ENCODE data around the gene TASP1.
"Not testable (repeated sequence)": the region's sequence is repeated elsewhere in the genome, so short reads cannot be mapped to it uniquely, and the experiment has no call there.

Gene TASP1

DNA sequence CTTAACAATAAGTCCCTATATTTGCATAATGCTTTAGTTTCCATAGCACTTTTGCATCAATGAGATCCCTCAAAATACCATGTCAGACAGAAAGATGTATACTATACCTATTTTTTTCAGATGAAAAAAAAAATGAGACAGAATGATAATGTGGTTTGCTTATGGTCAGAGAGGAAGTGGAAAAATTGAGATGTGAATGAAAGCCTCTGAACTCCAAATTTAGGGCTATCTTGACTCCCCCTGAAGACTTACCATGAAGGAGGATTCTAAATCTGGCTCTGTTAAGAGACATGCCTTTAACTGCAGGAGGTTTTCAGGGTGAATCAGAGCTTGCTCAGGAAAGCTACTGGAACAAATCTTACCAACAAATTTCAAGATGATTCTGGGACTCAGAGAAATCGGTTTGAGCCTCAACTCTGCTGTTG is 241.4 kb downstream of the TASP1 start:
- DNase-seq (ENCODE audit: low read depth), result no peak

DNA sequence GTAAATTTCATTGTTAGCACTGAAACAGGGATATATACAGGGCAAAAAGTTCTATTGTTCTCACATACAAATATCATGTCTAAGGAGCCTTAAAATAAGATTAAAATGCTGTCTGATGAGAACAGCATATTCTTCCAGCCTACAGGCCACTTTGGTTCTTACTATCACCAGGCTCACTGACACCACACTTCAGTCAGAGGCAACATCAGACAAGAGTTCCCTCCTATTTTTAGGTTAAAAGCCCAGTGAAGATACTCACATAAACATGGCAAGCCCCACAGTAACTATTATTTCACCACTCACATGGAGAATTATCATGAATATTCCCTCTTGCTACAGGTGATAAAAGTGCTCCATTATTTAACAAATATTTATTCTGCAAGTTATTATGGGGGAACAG is 241.9 kb downstream of the TASP1 start:
- DNase-seq (ENCODE audit: low read depth), result no peak

DNA sequence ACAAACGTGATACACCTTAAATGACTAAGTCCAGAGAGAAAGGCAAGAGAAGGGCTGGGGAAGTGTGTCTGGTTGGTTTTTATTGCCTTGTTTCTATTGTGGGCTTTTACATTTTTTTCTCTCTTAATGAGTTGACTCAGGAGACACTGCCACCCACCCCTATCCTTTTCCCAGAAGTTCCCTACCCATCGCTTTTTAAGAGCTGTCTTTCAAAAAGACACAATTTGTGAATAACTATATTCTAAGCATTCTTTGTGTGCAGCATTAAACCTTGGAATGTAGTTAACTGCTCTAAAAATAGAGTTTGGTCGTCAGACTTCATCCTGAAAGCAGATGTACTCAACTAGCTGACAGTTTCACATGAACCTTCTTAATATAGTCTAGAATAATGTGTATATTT is 242.7 kb downstream of the TASP1 start:
- DNase-seq (ENCODE audit: low read depth), result no peak

DNA sequence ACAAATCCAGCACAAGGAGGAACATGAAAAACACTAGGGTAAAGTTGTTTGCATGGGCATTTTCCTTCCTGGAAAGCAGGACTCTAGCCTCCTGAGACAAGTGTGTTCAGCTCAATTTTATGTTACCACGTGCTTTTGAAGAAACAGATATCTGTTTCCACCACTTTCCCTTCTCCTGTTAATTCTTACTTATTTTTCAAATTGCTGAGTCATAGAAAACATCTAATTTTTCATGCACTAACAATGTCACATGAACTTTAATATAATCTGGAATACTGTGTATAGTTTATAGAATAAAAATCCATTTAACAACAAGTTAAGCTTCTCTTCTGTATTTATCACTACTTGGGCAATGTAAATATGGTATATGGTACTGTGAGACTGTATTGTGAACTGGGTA is 243.5 kb downstream of the TASP1 start:
- no peak for DNase-seq (ENCODE audit: low read depth)

DNA sequence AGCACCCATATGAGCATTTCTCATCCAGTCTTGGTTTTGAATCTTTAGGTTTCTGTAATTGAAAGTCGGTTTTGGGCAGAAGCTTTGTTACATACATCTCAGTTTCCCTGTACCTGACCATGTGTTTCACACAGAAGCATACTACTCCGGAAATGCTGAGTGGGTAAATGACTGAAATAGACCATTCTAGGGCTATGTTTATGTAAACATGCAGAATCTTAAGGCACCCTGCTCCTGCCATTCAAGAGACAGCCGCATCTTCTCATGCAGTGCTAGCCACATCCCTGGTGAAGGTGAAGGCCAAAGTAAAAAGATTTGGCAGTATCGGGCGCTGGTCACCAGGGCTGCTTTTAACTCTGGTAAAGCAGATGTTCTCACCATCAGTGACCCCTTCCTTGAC is 246.3 kb downstream of the TASP1 start:
- DNase-seq (ENCODE audit: low read depth), result no peak

DNA sequence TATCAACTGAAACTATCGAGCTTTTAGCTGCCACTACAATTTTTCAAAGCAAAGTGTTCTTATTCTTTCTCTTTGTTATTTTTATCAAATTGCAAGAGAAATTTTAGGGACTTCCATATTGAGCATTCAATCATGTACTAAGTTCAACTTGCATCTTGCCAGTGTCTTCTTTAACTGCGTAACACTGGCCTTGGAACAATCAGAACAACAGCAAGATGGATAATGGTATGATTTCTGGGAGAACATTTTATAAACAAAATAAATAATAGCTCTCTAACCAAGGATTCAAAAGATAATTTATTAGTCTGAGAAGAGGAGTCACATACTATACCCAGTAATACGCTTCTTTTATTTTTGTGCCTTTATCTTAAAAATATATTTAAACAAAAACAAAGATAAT is 249.6 kb downstream of the TASP1 start:
- DNase-seq (ENCODE audit: low read depth), result no peak

DNA sequence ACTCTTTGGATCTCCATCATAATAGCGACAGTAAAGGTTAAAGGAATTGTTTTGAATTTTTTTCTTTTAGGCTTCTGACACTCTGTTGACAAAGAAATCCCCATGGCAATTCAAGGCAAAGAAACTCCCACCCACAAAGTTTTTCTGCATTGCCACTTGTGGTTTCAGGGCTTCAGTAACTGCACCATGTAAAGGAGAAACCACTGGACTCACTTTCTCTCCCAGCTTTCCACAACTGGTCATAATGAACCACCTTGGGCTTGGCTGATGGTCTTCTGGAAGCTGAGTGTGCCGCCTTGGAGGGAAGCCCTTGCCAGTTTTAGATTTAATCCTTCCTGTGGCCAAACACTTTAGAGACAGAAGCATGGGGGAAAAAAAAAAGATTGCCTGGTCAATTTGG is 254.6 kb downstream of the TASP1 start:
- DNase-seq (ENCODE audit: low read depth), result no peak

DNA sequence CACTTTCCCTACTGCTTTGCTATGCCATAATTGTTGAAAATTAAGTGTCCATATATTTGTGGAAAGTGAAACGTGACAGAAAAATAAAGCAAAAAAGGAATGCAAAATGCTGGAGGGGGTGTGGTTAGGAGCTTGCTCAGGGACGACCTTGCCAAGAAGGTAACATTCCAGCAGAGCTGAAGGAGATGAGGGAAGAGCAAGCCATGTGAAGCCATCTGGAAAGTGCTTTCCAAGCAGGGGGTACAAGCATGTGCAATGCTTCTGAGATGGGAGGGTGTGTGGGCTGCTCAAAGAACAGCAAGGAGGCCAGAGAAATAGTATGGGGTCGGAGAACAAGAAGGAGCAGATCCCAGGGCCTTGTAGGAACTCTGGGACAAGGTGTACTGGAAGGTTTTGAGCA is 255.9 kb downstream of the TASP1 start:
- no peak for DNase-seq (ENCODE audit: low read depth)

DNA sequence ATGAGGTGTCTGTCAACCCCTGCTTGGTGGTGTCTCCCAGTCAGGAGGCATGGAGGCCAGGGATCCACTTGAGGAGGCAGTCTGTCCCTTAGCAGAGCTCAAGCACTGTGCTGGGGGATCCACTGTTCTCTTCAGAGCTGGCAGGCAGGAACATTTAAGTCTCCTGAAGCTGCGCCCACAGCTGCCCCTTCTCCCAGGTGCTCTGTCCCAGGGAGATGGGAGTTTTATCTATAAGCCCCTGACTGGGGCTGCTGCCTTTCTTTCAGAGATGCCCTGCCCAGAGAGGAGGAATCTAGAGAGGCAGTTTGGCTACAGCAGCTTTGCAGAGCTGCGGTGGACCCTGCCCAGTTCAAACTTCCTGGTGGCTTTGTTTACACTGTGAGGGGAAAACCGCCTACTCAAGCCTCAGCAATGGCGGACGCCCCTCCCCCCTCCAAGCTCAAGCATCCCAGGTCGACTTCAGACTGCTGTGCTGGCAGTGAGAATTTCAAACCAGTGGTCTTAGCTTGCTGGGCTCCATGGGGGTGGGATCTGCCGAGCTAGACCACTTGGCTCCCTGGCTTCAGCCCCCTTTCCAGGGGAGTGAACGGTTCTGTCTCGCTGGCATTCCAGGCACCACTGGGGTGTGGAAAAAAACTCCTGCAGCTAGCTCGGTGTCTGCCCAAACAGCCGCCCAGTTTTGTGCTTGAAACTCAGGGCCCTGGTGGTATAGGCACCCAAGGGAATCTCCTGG is 258.1 kb downstream of the TASP1 start:
- DNase-seq (ENCODE audit: low read depth), result not testable (repeated sequence)

DNA sequence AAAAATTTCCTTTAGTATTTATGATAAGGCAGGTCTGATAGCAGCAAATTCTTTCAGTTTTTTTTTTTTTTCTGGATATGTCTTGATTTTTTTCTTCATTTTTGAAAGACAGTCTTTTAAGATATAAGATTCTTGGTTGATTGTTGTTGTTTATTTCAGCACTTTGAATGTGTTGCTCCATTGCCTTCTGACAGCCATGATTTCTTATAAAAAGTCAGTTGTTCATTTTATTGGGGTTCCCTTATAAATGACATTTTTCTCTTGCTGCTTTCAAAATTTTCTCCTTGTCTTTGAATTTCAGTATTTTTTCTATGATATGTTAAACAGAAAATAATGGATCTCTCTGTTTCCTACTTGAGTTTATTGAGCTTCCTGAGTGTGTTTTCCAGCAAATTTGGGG is 265.3 kb downstream of the TASP1 start:
- DNase-seq (ENCODE audit: low read depth), result no peak

DNA sequence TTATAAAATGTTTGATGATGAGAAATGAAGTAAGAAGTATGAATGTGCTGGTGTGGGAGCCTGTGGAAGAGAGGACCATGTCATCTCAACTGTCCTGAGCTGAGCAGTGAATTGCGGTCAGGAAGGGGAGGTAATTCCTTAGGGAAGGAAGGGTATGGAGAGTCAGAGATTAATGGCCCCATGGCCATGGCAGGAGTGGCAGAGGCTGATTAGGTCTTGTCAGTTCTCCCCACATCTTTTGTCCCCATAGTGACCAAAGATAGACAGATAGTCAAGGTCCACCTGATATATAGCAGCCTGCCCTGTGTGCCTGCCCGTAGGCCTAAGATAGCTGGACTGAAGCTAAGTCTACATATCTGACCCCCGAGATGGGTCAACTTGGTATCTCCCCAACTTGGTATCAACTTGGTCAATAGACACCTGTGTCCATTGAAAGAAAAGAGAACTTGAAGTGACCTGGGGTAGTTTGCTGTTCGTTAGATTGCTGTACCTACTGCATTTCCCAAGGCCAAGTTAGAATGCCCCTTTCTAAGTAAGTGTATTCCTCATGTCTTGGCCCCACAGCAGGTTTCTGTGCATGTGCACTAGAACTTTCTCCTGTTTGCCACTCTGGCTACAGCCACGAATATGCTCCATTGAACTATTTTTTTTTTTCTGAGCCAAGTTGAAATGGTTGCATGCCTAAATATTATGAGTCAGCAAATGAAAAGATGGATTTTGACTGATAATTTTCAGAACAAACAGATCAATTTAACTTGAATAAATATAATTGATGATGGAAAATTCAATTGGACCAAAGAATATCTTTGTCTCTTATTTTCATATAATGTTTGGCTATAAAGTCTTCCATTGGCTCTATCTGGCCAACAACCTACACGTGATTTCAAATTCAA is 274.2 kb downstream of the TASP1 start:
- no peak for DNase-seq (ENCODE audit: low read depth)

DNA sequence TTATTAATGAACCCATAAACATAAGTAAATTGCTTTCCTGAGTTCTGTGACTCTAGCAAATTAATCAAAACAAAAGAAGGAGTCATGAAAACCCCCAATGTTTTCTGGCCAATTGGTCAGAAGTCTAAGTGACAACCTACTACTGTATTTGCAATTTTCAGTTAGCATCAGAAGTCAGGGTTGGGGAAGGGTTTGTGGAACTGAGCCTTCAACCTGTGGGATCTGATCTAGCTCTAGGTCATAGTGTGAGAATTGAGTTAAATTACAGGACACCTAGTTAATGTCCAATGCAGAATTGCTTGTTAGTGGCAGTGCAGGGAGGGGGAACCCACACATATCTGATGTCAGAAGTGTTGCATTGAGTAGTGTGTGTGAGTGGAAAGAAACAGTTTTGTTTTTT is 275.3 kb downstream of the TASP1 start:
- DNase-seq (ENCODE audit: low read depth), result no peak

DNA sequence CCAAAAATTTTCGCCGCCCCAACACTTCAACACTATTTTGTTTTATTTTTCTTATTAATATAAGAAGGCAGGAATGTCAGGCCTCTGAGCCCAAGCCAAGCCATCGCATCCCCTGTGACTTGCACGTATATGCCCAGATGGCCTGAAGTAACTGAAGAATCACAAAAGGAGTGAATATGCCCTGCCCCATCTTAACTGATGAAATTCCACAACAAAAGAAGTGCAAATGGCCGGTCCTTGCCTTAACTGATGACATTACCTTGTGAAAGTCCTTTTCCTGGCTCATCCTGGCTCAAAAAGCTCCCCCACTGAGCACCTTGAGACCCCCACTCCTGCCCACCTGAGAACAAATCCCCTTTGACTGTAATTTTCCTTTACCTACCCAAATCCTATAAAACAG is 276.6 kb downstream of the TASP1 start:
- not testable (repeated sequence) for DNase-seq (ENCODE audit: low read depth)

DNA sequence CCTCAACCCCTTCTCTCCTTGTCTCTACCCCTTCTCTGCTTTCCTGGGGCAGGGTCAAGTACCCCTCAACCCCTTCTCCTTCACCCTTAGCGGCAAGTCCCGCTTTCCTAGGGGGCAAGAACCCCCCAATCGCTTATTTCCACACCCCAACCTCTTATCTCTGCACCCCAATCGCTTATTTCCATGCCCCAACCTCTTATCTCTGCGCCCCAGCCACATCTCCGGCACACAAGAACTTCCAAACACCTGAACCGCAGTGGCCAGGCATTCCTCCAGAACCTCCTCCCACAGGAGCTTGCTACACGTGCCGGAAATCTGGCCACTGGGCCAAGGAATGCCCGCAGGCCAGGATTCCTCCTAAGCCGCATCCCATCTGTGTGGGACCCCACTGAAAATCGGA is 279.8 kb downstream of the TASP1 start:
- not testable (repeated sequence) for DNase-seq (ENCODE audit: low read depth)

DNA sequence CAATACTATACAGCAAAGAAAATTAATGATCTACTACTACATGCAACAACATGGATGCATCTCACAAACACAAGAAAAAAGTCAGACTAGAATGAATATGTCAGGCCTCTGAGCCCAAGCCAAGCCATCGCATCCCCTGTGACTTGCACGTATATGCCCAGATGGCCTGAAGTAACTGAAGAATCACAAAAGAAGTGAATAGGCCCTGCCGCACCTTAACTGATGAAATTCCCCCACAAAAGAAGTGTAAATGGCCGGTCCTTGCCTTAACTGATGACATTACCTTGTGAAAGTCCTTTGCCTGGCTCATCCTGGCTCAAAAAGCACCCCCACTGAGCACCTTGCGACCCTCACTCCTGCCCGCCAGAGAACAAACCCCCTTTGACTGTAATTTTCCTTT is 280.9 kb downstream of the TASP1 start:
- DNase-seq (ENCODE audit: low read depth), result not testable (repeated sequence)

DNA sequence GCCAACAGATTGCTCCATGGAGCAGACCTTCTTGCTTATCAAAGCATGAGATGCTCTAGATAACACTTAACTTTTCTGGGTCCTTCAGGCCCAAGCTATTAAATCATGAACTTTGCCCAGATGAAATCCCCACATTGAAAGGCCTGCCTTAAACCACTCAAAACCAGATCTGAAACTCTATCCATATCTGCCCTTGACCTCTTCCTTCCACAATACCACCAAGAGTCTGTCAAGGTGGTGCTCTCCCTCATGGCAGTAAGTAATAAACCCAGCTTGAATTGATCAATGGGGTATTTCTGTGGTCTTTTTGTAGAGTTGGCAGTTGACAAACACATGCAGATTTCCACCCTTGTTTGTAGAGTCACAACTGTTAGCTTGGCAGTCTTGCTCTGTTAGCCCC is 282.1 kb downstream of the TASP1 start:
- no peak for DNase-seq (ENCODE audit: low read depth)

DNA sequence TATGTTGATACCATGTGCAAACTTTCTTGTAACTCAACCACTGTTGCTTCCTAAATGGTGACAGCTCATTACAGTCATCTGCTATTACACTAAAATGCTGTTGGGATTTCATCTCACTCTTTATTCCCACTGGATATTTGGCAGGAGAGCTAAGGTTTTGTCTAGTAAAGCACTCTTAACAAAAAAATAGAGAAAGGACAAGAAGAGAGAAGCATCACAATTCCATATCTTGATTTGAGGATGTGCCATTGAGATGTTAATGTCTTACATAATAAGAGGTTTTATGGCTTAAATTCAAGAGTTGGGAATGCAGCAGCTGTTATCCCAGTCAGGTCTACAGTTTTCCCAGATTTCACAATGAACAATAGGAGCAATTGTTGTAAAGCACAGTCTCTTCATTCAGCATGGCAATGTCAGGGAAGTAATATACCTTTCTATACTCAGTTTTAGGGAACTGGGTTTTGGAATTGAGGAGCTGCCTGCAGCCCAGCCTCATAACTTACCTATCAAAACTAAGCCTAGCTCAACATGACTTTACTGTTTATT is 282.7 kb downstream of the TASP1 start:
- DNase-seq (ENCODE audit: low read depth), result no peak

DNA sequence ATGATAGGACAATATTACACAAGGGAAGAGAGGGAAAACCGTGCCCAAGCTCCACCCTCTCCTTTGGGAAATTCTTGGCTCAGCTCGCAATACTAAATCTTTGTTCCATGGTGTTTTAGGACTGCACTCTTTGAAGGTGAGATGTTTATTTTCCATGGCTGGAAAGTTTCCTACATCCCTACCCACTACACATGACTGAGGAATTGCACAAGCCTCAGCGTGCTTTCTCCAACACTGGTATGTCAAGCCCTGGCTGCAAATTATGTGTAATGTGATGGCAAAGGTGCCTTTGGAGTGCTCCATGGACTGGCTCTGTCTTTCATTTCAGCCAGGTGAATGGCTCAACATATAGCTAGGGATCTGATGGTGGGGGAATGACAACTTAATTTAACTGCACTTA is 283.3 kb downstream of the TASP1 start:
- no peak for DNase-seq (ENCODE audit: low read depth)

DNA sequence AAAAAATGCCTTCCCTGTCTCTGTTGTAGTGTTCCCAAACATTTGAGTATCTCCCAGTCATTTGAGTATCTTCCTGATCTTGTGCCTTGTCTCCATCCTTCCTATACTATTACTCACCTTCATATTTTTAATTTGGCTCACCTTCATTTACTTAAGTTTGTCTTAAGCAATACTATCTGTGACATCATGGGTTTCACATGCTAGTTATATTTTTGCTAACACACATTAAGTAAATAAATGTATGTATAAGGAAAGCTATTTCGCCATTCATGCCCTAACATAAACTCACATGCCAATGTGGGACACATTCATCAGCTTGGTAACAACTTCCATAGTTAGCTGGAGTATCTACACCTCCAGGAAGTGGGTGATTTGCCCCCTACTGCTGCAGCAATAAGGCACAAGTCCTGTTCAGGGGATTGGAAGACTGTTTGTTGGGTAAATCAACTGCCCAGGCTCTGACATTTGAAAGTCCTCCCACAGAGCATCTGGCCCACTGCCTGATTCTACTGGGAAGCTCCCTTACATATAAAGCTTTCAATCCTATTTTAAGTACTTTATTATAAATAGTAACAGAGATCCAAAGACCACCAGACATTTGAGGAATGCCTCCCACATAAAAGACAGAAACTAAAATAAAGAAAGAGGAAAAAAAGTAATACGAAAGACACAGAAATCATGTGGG is 285.3 kb downstream of the TASP1 start:
- no peak for DNase-seq (ENCODE audit: low read depth)

DNA sequence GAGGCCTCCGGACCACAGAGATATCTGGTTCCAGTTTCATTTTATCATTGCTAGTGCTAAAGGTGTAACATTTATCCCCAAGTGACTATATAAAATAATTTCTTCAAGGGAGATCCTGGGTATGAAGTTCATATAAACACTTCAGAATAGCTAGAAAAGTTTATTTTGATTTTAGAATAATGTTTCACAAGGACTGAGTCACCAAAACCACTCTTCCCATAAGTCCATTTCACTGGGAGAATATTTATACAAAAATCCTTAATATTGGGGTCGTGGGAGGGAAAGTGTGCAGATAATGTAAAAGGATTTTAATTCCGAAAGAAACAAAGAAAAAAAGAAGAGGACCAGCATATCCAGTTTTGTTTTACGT is 289.5 kb downstream of the TASP1 start:
- no peak for DNase-seq (ENCODE audit: low read depth)

DNA sequence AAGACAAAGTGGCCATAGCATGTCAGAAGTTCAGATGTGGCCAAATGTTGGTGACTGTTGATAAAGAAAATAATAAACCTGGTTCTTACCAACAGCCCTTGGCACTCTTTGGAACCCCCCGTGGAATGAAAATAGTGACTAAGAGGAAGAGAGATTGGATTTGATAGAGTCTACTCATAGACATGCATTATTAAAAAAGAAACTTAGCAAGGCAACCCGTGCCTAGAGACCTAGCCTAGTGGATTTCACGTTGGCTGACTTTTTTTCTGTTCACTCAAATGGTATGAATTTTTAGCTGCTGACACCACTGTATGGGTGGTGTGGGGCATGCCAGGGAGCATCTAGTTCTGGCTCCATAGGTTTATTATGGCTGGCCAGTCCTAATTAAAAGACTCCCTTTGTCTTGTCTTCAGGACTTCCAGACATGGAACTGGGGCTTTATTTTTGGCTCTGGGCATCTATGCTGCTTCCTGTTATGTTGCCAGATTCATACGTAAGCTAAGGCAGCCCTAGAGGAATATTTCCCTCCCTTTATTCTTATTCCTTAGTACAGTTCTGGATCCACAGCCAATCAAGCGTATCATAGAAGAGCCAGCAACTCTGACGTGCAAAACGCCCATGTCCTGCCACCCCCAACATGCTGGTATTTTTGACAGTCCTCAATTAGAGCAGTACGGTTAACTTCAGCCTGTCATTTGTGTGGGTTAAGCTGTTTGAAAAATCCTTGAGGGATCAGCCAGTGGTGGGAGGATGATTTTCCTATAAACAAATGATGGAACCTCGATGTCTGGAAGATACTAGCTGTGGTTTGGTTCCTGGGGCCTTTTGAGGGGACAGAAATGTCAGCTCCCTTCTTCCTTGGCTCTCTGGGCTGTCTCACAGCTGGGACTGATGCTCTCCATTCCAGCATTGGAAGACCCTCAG is 290.2 kb downstream of the TASP1 start:
- no peak for DNase-seq (ENCODE audit: low read depth)

DNA sequence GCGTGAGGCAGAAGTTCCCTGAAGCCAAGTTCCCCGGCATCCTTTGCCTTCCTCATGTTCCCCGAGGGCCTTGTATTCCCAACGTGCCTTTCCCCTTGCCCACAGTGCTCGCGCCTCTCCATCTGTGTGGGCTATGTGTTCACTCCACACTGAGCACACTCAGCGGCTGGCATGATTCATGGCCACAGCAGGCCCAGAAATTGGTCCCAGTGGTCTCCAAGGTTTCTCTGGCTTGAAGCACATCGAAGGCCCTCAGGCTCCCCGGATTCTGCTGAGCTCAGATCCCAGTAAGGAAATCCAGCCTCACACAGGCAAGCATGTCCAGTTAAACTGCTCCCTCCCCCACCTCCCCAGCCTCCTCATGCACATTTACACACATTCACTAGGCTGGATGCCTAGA is 294.1 kb downstream of the TASP1 start:
- DNase-seq (ENCODE audit: low read depth), result no peak
